Retinal pigment epithelial cell (primary cell): ENCODE measurements around the gene IFT88.

Source experiments
- DNase-seq: peaks from one replicate; pipeline ENCODE4 v3.0.0-alpha.2; 2010; ENCODE audit warnings: low read depth
- H3K4me3 ChIP-seq: 2 replicates; pipeline ENCODE4 v1.5.1; 2011; ENCODE audit warnings: mild to moderate bottlenecking, low read length, control low read depth, moderate library complexity
- TF ChIP-seq, protein P1 (sequence below): conservative IDR thresholded peaks from 2 replicates; pipeline ENCODE4 v1.5.1; 2011; ENCODE audit warnings: low read depth, low read length, control low read depth, inconsistent platforms

Gene IFT88

DNA sequence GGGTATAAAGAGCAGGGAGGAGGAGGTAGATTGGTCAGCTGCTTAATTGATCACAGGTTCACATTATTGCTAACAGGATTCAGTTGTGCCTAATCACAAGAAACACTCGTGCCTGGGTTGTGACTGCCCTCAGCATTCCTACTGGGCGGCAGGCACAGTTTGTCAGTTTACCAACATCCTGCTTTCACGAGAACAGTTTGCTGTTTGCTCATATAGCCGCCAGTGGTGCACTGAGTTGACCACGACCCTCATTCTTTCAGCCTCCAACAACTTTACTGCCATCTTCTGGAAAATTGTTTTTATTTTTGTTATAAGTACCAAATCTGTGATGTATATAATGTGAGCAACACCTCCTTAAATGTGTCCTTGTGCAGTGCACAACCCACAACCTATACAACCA is 16.2 kb upstream of the IFT88 start:
- TF ChIP-seq, protein P1, sequence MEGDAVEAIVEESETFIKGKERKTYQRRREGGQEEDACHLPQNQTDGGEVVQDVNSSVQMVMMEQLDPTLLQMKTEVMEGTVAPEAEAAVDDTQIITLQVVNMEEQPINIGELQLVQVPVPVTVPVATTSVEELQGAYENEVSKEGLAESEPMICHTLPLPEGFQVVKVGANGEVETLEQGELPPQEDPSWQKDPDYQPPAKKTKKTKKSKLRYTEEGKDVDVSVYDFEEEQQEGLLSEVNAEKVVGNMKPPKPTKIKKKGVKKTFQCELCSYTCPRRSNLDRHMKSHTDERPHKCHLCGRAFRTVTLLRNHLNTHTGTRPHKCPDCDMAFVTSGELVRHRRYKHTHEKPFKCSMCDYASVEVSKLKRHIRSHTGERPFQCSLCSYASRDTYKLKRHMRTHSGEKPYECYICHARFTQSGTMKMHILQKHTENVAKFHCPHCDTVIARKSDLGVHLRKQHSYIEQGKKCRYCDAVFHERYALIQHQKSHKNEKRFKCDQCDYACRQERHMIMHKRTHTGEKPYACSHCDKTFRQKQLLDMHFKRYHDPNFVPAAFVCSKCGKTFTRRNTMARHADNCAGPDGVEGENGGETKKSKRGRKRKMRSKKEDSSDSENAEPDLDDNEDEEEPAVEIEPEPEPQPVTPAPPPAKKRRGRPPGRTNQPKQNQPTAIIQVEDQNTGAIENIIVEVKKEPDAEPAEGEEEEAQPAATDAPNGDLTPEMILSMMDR: no peak
- H3K4me3 ChIP-seq: no peak overlapping the region
- no peak for DNase-seq

GRCh38 chr13:20553311-20553710 is 13.6 kb upstream of the IFT88 start:
- peak; percentile 39 for DNase-seq
- TF ChIP-seq, protein P1: no peak
- H3K4me3 ChIP-seq: no peak overlapping the region

DNA sequence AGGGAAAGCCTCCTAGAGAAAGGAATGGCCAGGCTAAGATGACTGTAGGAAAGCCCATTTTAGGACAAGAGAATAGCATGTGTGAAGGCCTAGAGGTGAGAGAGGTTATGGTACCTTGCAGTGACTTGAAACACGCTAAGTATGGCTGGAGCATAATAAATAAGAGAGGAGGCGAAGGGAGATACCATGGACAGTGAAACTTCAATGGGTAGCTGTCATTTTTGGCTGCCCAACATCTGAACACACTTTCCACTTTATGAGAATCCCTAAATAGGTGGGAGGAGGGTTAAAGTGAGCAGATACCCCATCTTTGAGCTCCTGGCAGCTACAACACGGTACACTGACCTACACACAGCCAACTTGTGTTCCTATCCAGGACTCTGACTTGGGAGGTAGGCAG is 8.0 kb upstream of the IFT88 start:
- H3K4me3 ChIP-seq: no peak overlapping the region
- DNase-seq: no peak
- TF ChIP-seq, protein P1: no peak

DNA sequence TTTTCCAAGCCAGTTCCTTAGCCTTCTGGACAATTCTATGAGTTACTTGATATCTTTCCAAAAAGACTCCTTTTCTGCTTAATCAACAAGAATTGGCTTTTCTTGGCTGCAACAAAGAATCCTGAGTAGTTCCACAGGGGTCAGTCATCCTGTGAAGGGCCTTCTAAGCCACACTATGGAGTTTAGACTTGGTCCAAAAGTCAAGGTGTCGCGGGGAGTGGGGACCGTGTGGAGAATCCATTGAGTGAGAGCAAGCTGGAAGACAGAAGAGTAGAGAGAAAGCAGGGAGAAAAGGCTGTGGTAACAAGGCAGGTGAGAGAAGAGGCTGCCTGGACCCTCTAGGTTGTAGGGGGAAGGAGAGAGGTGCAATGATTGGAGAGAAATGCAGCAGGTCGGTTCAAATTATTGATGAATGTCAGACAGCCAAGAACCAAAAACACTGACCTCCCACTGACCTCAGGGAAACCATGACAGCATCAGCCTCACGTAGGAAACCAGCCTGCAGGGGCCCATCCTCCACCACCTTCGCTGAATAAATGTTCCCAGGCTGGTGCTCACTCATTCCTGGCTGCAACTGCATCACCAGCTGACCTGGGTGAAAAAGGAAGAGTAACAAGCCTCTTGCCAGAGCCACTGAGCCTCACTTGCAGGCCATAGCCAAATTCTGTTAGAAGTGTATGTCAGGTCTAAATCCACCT is 7.1 kb upstream of the IFT88 start:
- DNase-seq: no peak
- no peak overlapping the region for H3K4me3 ChIP-seq
- TF ChIP-seq, protein P1: no peak

GRCh38 chr13:20561741-20562140 is 5.2 kb upstream of the IFT88 start:
- H3K4me3 ChIP-seq: no peak overlapping the region
- no peak for DNase-seq
- TF ChIP-seq, protein P1: no peak

GRCh38 chr13:20565115-20565736 is 1.7 kb upstream of the IFT88 start:
- DNase-seq: no peak
- TF ChIP-seq, protein P1: no peak
- H3K4me3 ChIP-seq: no peak overlapping the region

DNA sequence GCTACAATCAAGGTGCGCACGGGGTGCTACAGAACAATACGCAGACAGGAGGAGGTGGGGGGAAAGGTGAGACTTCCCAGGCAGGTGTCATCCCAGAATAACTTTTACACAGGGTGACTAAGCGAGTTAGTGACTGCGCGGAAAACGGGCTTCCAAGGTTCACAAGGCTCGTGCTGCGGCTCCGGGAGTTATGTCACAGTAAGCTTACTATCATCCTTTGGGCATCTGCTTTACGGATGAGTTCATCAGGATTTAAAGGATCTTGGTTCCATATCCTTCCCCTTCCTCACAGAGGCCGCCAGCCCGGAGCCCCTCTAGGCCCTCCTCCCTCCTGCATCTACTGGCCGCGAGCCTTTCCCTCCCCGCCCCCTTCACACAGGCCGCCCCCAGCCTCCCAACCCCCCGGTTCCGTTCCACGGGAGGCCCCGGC is 474 bp upstream of the IFT88 start:
- TF ChIP-seq, protein P1: no peak
- H3K4me3 ChIP-seq: peak overlapping the region; percentile 82
- DNase-seq: peak; percentile 21
